Measurements from ENCODE around the gene CERK.

CERK gene

DNA sequence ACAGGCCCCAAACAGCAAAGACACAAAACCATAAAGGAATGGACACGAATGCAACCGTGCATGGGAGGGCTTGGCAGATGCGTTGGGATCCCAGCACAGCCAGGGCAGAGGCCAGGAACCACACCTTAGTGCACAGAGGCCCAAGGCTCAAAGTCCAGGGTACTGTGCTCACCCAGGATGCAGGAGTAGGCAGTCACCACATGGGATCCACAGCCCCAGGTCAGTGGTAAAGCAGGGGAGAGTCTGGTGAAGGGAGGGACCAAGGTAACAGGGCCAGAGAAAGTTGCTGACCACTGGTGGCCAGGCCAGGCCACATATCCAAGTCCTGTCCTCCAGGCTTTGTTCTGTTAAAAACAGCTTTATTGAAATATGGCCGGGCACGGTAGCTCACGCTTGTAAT lies 6.5 kb upstream of the CERK start:
- no peak for DNase-seq (ENCODE audit: low read depth)
- no peak for TF ChIP-seq CTCF (IDR thresholded peaks at IDR 0.05; ENCODE audit: control insufficient read depth, extremely low read depth, insufficient read depth)
- no peak overlapping the region for H3K4me3 ChIP-seq (ENCODE audit: low read depth, low read length)

GRCh38 chr22:46742576-46743221 lies 4.6 kb upstream of the CERK start:
- DNase-seq (ENCODE audit: low read depth), result peak; percentile 94
- no peak for TF ChIP-seq CTCF (IDR thresholded peaks at IDR 0.05; ENCODE audit: control insufficient read depth, extremely low read depth, insufficient read depth)

GRCh38 chr22:46741974-46742519 lies 4.0 kb upstream of the CERK start:
- no peak overlapping the region for H3K4me3 ChIP-seq (ENCODE audit: low read depth, low read length)
- DNase-seq (ENCODE audit: low read depth), result no peak
- TF ChIP-seq CTCF (IDR thresholded peaks at IDR 0.05; ENCODE audit: control insufficient read depth, extremely low read depth, insufficient read depth), result no peak

More at GRCh38 chr22:46742576-46743221, 4.6 kb upstream of the CERK start:
- H3K4me3 ChIP-seq (ENCODE audit: low read depth, low read length), result no peak overlapping the region

DNA sequence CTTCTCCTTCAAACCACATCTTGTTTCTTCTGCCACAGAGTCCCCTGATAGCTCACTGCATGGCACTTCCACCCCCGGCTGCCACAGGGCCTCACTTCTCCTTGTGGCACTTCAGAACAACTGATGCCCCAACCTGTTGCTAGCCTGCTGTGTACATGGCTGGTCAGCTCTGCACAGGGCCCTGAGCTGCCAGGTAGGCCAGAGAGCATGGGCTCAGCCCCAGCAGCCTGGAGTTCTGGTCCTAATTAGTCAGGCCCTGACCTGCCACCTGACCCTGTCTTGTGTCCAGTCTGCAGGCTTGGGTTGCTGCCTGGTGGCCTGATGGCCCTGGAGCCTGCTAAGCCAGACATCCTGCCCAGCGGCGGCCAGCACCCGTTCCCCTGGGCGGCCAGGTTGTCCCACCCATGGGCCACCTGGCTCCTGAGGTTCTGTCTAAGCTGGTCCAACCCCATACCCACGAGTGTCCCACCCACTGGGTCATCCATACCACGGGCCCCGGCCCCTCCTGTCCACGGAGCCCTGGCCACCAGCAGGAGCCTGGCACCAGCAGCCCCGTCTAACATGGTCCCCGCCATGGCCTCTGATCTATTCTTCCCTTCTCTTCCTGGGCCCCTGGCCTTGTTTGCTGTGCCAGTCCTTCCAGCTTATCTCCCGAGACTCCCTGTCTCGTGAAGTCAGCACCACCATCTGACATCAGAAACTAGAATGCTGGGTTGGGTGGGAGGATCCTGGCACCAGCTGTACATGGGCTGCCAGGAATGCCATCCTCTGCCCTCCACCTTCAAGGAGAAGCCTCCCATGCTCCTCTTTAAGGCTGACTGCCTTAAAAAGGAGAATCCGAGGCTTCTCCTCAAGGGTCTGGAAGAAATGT lies 3.1 kb upstream of the CERK start:
- TF ChIP-seq CTCF (IDR thresholded peaks at IDR 0.05; ENCODE audit: control insufficient read depth, extremely low read depth, insufficient read depth), result no peak
- DNase-seq (ENCODE audit: low read depth), result no peak
- no peak overlapping the region for H3K4me3 ChIP-seq (ENCODE audit: low read depth, low read length)

DNA sequence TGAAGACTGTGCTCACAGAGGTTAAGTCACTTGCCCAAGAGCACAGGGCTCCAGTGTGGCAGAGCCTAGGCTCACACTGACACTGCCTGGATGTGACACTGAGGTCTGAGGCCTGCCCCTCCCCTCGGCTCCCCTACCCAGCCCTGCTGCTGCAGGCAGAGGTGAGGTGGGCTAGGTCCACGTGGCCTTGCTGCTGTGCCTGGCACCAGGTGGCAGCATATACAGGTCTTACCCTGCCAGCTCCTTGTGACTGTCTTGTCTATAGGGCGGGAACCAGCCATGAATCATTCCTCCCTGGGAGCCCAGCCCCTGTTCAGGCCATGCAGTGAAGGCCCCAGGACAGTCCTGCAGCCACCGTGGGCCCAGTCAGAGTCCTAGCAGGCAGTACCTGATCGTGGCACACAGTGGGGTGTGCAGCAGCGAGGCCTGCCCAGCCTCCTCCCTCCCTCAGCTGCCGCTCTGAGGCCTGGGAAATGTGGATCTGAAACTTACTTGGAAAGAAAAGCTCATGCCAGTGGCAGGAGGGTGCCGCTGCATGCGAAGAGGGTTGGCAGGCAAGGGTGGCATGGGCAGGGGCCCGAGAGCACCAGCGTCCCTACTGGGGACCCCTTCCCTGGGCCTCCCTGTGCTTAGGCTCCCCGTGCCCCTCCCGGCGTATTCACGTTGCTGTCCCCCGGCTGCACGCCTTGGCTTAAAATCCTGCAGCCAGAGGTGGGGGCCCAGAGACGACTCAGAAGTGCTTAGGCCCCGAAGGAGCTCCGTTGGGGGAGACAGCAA lies 1.2 kb upstream of the CERK start:
- DNase-seq (ENCODE audit: low read depth), result no peak
- H3K4me3 ChIP-seq (ENCODE audit: low read depth, low read length), result no peak overlapping the region
- peak; percentile 67 for TF ChIP-seq CTCF (IDR thresholded peaks at IDR 0.05; ENCODE audit: control insufficient read depth, extremely low read depth, insufficient read depth)

DNA sequence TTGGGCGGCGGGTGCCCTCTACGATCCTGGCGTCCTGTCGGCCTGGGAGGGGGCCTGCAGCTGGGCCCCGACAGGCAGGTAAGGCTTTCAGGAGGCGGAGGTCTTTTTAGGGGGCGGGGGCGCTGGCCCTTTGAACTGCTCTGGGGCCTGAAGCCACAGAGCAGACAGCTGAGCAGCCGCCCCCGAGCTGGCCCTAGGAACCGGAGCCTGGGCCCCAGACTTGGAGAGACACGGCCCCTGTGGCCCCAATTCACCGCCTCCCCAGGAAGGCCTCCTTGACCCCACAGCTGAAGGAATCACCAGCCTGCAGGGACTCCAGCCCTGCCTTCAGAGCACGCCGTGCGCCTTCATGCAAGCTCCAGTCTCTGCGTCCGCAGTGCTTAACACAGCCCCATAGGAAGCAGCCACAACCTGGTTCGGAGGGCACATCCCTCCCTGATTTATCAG lies 618 bp upstream of the CERK start:
- TF ChIP-seq CTCF (IDR thresholded peaks at IDR 0.05; ENCODE audit: control insufficient read depth, extremely low read depth, insufficient read depth), result no peak
- H3K4me3 ChIP-seq (ENCODE audit: low read depth, low read length), result peak overlapping the region; percentile 4; the same call in 1 of the 2 replicates
- DNase-seq (ENCODE audit: low read depth), result no peak

Data from LNCaP clone FGC (cell line).